WTC11 (cell line): ENCODE measurements around the gene CNGA4.

Experiments used
- ATF2 ChIP-seq: sonication (generic); formaldehyde crosslinking; IDR thresholded peaks from 2 replicates; pipeline ENCODE4 v1.8.1; 2022; ENCODE audit warnings: low read depth, missing genetic modification reagents, borderline replicate concordance
- CDX4 ChIP-seq: fragments of 250-450 bp; sonication (Bioruptor Pico); IDR thresholded peaks from 2 replicates; pipeline ENCODE4 v1.9.0; 2021; ENCODE audit warnings: moderate library complexity, mild to moderate bottlenecking, inconsistent platforms, borderline replicate concordance
- CREB1 ChIP-seq: sonication (generic); formaldehyde crosslinking; IDR thresholded peaks from 2 replicates; pipeline ENCODE4 v1.8.0; 2023; ENCODE audit warnings: mild to moderate bottlenecking, missing genetic modification reagents
- CTCF ChIP-seq: fragments of 200-600 bp; IDR thresholded peaks from 2 replicates; pipeline ENCODE4 v1.8.0; 2022; ENCODE audit warnings: antibody characterized with exemption
- FOXK1 ChIP-seq: sonication (generic); formaldehyde crosslinking; IDR thresholded peaks from 2 replicates; pipeline ENCODE4 v1.8.0; 2022; ENCODE audit warnings: mild to moderate bottlenecking, moderate library complexity, missing genetic modification reagents
- JUN ChIP-seq: sonication (generic); formaldehyde crosslinking; IDR thresholded peaks from 2 replicates; pipeline ENCODE4 v1.8.0; 2023; ENCODE audit warnings: mild to moderate bottlenecking, missing genetic modification reagents
- TEAD4 ChIP-seq: sonication (generic); formaldehyde crosslinking; IDR thresholded peaks from 2 replicates; pipeline ENCODE4 v1.8.0; 2022; ENCODE audit warnings: mild to moderate bottlenecking, missing genetic modification reagents

DNA sequence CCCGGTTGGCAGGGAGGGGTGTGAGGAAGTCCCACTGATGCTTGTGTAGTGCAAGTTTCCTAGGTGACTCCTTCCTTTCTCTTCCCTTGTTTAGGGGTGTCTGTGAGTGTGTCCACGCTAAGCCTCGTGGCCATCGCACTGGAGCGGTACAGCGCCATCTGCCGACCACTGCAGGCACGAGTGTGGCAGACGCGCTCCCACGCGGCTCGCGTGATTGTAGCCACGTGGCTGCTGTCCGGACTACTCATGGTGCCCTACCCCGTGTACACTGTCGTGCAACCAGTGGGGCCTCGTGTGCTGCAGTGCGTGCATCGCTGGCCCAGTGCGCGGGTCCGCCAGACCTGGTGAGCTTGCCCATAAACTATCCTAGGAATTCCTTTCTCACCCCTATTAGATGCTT is 31.1 kb downstream of the CNGA4 start:
- TF ChIP-seq CTCF (peak; percentile 60; the same call in 1 of the 2 replicates), TEAD4 (CRISPR knock-in tag) (no peak), CDX4 (no peak), ATF2 (CRISPR knock-in tag) (no peak), JUN (CRISPR knock-in tag) (no peak), CREB1 (CRISPR knock-in tag) (no peak), FOXK1 (CRISPR knock-in tag) (no peak)
